ENCODE measurements around the gene ABHD3. TPM values are rescaled to one million over a fixed set of nuclear protein-coding genes. Genes with fewer than 3 reads are reported as not detected.

The ABHD3 gene
- total RNA-seq, 1 experiment from 2014 or later, result 29.3 TPM

DNA sequence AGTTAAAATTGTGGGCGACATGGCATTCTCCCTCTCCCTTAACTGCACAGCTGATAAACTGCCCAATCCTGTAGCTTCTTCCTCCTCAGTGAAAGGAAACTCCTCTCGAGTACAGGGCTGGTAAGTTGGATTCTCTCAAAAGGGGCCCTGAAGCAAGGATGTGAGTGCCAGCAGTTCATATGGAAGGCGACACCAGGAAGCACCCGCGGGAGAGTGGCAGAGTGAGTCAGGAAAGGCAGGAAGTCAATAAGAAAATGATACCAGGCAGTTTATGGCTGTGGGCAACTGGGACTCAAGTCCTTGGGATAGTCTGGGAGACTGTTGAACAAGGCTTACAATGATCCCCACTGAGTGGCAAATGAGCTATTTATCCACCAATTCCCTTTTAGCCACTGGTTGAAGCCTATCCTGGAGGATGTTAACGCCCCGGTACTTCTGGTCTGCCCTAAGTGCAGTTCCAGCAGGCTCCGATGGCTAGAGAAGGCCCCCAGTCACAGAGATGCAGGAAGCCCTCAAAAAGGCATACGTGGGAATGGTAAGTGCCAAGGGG, 34.8 kb downstream of the ABHD3 start:
- no peak overlapping the region for H3K27ac Mint-ChIP-seq (ENCODE audit: unreplicated experiment)
- H3K27me3 ChIP-seq (replicated peaks; ENCODE audit: control insufficient read depth, insufficient read depth, low read length), result no peaks in the 10 kb centered on the region
- BruUV-seq (replicated peaks), result no TSS peak

DNA sequence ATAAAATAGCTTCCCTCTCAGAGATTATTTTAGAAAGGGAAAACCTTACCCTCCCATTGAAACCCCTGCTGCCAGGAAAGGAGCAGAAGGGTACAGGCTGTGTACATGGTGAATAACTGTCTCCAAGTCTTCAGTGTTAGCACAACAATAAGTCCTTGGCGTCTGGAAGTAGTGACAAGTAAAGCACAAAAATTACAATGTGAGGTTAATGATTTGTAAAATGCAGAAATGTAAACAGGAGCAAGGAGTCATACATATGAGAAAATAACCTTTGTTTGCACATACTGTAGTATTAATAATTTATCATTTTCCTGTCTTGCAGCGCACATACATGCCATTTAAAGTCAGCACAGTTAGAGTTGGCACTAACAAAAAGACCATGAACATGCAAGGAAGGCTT, 40.5 kb downstream of the ABHD3 start:
- POLR2A ChIA-PET, result no interaction called here
- H3K4me1 Mint-ChIP-seq (ENCODE audit: low read depth, unreplicated experiment), result no peaks in the 10 kb centered on the region
- no peak overlapping the region for H3K4me3 ChIP-seq (ENCODE audit: low read depth, low read length)
- intact Hi-C loops (cut with micrococcal nuclease; ENCODE audit: unreplicated experiment), result no loop called here
- no peaks in the 10 kb centered on the region for H3K9me3 Mint-ChIP-seq (ENCODE audit: unreplicated experiment)
- H3K27ac Mint-ChIP-seq (ENCODE audit: unreplicated experiment), result no peak overlapping the region
- no peaks in the 10 kb centered on the region for H3K27me3 ChIP-seq (replicated peaks; ENCODE audit: control insufficient read depth, insufficient read depth, low read length)
- DNase-seq, result no peak
- no peak overlapping the region for H3K4me3 Mint-ChIP-seq (ENCODE audit: unreplicated experiment)
- H3K27me3 Mint-ChIP-seq (ENCODE audit: insufficient read depth, unreplicated experiment), result no peaks in the 10 kb centered on the region
- no peaks in the 10 kb centered on the region for H3K9me3 ChIP-seq
- CTCF ChIA-PET, result no interaction called here
- H3K4me1 ChIP-seq, result peaks cover 20% of the 10 kb centered on the region
- H3K36me3 ChIP-seq (ENCODE audit: control insufficient read depth, insufficient read depth, low read length), result no peaks in the 10 kb centered on the region
- BruUV-seq (replicated peaks), result no TSS peak
- H3K36me3 Mint-ChIP-seq (ENCODE audit: insufficient read depth, unreplicated experiment), result peaks cover 5% of the 10 kb centered on the region
- TF ChIP-seq, protein P1, sequence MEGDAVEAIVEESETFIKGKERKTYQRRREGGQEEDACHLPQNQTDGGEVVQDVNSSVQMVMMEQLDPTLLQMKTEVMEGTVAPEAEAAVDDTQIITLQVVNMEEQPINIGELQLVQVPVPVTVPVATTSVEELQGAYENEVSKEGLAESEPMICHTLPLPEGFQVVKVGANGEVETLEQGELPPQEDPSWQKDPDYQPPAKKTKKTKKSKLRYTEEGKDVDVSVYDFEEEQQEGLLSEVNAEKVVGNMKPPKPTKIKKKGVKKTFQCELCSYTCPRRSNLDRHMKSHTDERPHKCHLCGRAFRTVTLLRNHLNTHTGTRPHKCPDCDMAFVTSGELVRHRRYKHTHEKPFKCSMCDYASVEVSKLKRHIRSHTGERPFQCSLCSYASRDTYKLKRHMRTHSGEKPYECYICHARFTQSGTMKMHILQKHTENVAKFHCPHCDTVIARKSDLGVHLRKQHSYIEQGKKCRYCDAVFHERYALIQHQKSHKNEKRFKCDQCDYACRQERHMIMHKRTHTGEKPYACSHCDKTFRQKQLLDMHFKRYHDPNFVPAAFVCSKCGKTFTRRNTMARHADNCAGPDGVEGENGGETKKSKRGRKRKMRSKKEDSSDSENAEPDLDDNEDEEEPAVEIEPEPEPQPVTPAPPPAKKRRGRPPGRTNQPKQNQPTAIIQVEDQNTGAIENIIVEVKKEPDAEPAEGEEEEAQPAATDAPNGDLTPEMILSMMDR (IDR thresholded peaks at IDR 0.05; ENCODE audit: insufficient read depth in 1 of 2, low read depth in 1 of 2, low read length in 1 of 2, severe bottlenecking in 1 of 2, unreplicated experiment in 1 of 2), result no peak

More for the DNA sequence above, 34.8 kb downstream of the ABHD3 start:
- Mint-ChIP-seq H3K36me3 (ENCODE audit: insufficient read depth, unreplicated experiment) (peaks cover 10% of the 10 kb centered on the region), H3K4me3 (ENCODE audit: unreplicated experiment) (no peak overlapping the region), H3K27me3 (ENCODE audit: insufficient read depth, unreplicated experiment) (no peaks in the 10 kb centered on the region), H3K9me3 (ENCODE audit: unreplicated experiment) (no peaks in the 10 kb centered on the region), H3K4me1 (ENCODE audit: low read depth, unreplicated experiment) (peaks cover 8% of the 10 kb centered on the region)
- DNase-seq, result no peak
- no peaks in the 10 kb centered on the region for H3K36me3 ChIP-seq (ENCODE audit: control insufficient read depth, insufficient read depth, low read length)
- TF ChIP-seq, protein P1 (IDR thresholded peaks at IDR 0.05; ENCODE audit: insufficient read depth in 1 of 2, low read depth in 1 of 2, low read length in 1 of 2, severe bottlenecking in 1 of 2, unreplicated experiment in 1 of 2), result no peak
- ChIA-PET POLR2A (interaction anchor here (1.2 kb wide), 1 partner anchor 69 kb away, joined by 3 read pairs; no protein-coding TSS in a partner anchor), CTCF (no interaction called here)
- H3K4me3 ChIP-seq (ENCODE audit: low read depth, low read length), result no peak overlapping the region
- no peaks in the 10 kb centered on the region for H3K9me3 ChIP-seq
- peaks cover 12% of the 10 kb centered on the region for H3K4me1 ChIP-seq
- intact Hi-C loops (cut with micrococcal nuclease; ENCODE audit: unreplicated experiment), result loop anchor here (2.0 to 10.0 kb wide), 2 partner anchors 13 to 55 kb away; partner anchors contain the start of gene SNRPD1

DNA sequence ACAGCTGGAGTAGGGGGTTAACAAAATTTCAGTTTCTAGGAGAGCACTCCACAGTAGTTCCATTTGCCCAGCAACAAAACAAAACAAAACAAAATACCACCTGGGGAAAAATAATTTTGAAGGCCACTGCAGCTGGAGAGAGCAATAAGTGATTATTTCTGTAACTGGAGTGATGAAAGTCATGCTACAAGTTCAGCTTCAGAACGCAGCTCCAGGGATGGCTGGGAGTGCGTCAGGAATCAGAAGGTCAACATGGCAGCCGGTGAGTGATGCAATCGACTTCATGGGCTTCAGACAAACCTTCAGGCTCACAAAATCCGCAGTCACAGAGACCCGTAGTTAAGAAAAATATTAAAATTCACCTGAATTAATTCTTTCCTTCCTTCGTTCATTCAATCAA, 41.0 kb downstream of the ABHD3 start:
- intact Hi-C loops (cut with micrococcal nuclease; ENCODE audit: unreplicated experiment), result no loop called here
- H3K36me3 ChIP-seq (ENCODE audit: control insufficient read depth, insufficient read depth, low read length), result no peaks in the 10 kb centered on the region
- Mint-ChIP-seq H3K9me3 (ENCODE audit: unreplicated experiment) (no peaks in the 10 kb centered on the region), H3K4me3 (ENCODE audit: unreplicated experiment) (no peak overlapping the region), H3K36me3 (ENCODE audit: insufficient read depth, unreplicated experiment) (peaks cover 4% of the 10 kb centered on the region), H3K4me1 (ENCODE audit: low read depth, unreplicated experiment) (no peaks in the 10 kb centered on the region), H3K27ac (ENCODE audit: unreplicated experiment) (no peak overlapping the region), H3K27me3 (ENCODE audit: insufficient read depth, unreplicated experiment) (no peaks in the 10 kb centered on the region)
- TF ChIP-seq, protein P1 (IDR thresholded peaks at IDR 0.05; ENCODE audit: insufficient read depth in 1 of 2, low read depth in 1 of 2, low read length in 1 of 2, severe bottlenecking in 1 of 2, unreplicated experiment in 1 of 2), result no peak
- no peaks in the 10 kb centered on the region for H3K9me3 ChIP-seq
- no TSS peak for BruUV-seq (replicated peaks)
- CTCF ChIA-PET, result no interaction called here
- DNase-seq, result no peak
- no peaks in the 10 kb centered on the region for H3K27me3 ChIP-seq (replicated peaks; ENCODE audit: control insufficient read depth, insufficient read depth, low read length)
- peaks cover 18% of the 10 kb centered on the region for H3K4me1 ChIP-seq
- POLR2A ChIA-PET, result no interaction called here
- H3K4me3 ChIP-seq (ENCODE audit: low read depth, low read length), result no peak overlapping the region

Measured in Caco-2 (cell line).